ENCODE measurements around the gene NEDD4L.
A peak's percentile ranks its signal among the peaks of the same experiment; 100 is the strongest.

NEDD4L gene

DNA sequence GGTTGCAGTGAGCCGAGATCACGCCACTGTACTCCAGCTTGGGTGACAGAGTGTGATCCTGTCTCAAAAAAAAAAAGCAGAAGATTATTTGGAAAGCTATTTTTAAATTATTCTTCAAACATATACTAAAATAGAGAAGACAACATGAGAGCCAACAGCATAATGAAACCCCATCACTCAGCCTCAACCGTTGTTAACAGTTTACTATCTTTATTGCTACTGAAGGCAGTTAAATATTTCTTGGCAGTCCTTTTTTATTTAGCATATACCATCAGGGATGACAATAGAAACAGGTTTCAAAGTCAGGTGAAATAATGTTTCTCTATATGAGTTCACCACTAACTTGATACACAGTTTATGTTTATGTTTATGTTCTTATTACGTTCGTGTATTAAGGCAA, 157.2 kb downstream of the NEDD4L start:
- TF ChIP-seq, protein P1, sequence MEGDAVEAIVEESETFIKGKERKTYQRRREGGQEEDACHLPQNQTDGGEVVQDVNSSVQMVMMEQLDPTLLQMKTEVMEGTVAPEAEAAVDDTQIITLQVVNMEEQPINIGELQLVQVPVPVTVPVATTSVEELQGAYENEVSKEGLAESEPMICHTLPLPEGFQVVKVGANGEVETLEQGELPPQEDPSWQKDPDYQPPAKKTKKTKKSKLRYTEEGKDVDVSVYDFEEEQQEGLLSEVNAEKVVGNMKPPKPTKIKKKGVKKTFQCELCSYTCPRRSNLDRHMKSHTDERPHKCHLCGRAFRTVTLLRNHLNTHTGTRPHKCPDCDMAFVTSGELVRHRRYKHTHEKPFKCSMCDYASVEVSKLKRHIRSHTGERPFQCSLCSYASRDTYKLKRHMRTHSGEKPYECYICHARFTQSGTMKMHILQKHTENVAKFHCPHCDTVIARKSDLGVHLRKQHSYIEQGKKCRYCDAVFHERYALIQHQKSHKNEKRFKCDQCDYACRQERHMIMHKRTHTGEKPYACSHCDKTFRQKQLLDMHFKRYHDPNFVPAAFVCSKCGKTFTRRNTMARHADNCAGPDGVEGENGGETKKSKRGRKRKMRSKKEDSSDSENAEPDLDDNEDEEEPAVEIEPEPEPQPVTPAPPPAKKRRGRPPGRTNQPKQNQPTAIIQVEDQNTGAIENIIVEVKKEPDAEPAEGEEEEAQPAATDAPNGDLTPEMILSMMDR (IDR thresholded peaks at IDR 0.05; ENCODE audit: low read depth, low read length, missing control alignments): no peak
- no peaks in the 10 kb centered on the region for H3K36me3 ChIP-seq (replicated peaks)
- H3K27ac ChIP-seq: no peak overlapping the region
- no peak for DNase-seq
- in situ Hi-C loops (cut with HindIII; ENCODE audit: low pct_ligation_motif_present, low sequenced_read_pairs): no loop called here
- no peak overlapping the region for H3K4me3 ChIP-seq (ENCODE audit: low read depth, low read length)
- H3K27me3 ChIP-seq (replicated peaks): no peaks in the 10 kb centered on the region

DNA sequence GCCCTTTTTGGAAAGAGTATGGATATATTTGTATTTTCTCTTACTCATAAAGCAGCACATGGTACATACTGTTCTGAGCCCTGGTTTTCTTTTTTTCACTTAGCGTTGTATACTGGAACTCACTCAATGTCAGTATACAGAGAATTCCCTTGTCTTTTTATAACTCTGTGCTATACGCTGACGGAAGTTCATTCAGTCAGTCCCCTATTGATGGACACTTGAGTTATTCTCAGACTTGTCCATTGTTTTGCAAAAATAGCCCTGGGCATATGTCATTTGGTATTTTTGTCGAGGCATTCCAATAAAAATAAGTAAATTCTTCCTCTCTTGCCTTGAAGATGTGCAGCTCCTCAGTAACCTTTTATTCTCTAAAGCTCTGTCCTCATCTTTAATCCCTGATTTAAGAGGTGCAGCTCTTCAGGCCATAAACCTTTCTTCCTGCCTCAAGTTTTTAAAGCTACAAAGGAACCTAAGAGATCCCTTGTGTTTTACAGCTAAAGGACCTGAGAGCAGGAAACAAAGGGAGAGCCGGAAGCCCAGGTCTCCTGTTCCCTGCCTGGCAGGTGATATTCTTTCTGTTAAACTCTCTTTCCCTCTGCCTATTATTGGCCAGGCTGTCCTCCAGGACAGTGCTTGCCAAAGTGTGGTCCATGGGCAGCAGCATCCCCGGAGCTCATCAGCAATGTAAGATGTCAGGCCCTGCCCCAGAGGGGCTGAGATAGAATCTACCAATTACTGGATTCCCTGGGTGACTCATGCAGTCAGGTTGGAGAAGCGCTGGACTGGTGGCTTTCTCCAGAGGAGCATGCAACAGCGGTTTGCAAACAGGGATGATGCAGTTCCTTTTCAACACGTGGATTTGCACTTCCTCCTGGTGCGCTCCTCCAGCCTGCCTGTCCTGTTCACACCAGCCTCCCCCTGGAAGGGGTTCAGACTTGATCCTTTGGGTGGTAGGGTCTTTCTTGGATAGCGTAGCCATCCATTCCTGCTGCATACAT, 158.0 kb downstream of the NEDD4L start:
- H3K4me3 ChIP-seq (ENCODE audit: low read depth, low read length): no peak overlapping the region
- peak; percentile 43 for DNase-seq
- TF ChIP-seq, protein P1 (IDR thresholded peaks at IDR 0.05; ENCODE audit: low read depth, low read length, missing control alignments): no peak
- H3K36me3 ChIP-seq (replicated peaks): no peaks in the 10 kb centered on the region
- in situ Hi-C loops (cut with HindIII; ENCODE audit: low pct_ligation_motif_present, low sequenced_read_pairs): no loop called here
- no peaks in the 10 kb centered on the region for H3K27me3 ChIP-seq (replicated peaks)
- H3K27ac ChIP-seq: no peak overlapping the region

DNA sequence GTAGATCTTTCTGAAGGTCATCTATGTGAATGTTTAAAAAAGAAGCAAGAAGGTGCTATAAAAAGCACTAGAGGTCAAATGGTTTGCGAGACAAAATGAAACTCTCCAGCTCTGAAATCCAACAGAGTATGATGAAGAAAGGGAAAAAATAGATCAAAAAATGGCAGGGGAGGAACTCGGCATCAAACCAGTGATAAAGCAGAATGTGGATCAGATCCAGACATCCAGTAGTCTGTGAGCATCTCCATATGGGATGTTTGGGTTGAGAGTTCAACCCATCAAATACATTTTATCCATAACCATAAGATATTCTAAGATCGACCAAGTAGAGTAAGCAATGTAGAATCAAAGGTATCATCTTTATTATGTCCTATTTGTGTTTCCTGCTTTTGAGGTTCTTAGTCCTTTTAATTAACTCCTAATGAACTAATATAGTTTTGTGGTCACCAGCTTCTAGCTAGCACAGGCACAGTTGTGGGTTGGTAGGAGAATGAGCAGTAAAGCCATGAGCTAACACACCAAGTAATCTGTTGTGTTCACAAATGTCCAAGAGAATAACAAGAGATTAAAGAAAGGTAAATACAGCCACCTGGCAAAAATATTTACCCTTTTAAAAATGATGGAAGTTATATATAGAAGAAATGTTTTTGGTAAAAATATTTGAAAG, 160.9 kb downstream of the NEDD4L start:
- DNase-seq: no peak
- Histone ChIP-seq H3K27ac (no peak overlapping the region), H3K4me3 (ENCODE audit: low read depth, low read length) (no peak overlapping the region), H3K27me3 (replicated peaks) (no peaks in the 10 kb centered on the region), H3K36me3 (replicated peaks) (no peaks in the 10 kb centered on the region)
- TF ChIP-seq, protein P1 (IDR thresholded peaks at IDR 0.05; ENCODE audit: low read depth, low read length, missing control alignments): no peak
- in situ Hi-C loops (cut with HindIII; ENCODE audit: low pct_ligation_motif_present, low sequenced_read_pairs): no loop called here

DNA sequence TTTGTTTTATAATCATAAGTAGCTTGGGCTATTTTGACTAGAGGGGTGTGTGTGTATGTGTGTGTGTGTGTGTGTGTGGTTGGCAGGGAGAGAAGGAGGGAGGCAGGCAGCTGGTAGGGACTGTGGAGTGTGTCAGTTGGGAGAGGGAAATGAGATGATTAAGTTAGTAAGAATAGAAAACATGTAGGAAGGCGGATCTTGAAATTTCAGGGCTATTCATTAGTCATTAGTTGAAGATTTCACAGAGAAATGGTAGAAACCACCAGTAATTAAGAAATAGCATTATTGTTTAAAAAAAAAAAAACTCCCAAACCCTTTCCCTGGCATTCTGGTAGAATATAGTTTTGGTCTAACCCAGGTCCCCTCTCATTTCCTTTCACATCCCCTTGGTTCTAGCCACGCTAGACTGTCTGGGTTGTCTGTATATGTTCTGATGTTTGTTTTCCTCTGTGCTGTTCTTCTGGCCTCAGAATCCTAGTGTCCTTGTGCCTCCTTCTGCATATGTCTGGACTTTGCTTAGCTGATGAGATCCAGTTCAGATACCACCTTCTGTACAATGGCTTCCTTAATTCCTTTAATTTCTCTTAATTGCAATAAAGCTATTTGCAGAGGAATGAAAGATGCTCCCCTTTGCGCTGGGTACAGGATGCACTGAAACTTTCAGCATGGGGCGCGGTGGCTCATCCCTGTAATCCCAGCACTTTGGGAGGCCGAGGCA, 161.6 kb downstream of the NEDD4L start:
- no peaks in the 10 kb centered on the region for H3K27me3 ChIP-seq (replicated peaks)
- TF ChIP-seq, protein P1 (IDR thresholded peaks at IDR 0.05; ENCODE audit: low read depth, low read length, missing control alignments): no peak
- peak; percentile 51 for DNase-seq
- in situ Hi-C loops (cut with HindIII; ENCODE audit: low pct_ligation_motif_present, low sequenced_read_pairs): no loop called here
- no peaks in the 10 kb centered on the region for H3K36me3 ChIP-seq (replicated peaks)
- no peak overlapping the region for H3K4me3 ChIP-seq (ENCODE audit: low read depth, low read length)
- H3K27ac ChIP-seq: no peak overlapping the region

DNA sequence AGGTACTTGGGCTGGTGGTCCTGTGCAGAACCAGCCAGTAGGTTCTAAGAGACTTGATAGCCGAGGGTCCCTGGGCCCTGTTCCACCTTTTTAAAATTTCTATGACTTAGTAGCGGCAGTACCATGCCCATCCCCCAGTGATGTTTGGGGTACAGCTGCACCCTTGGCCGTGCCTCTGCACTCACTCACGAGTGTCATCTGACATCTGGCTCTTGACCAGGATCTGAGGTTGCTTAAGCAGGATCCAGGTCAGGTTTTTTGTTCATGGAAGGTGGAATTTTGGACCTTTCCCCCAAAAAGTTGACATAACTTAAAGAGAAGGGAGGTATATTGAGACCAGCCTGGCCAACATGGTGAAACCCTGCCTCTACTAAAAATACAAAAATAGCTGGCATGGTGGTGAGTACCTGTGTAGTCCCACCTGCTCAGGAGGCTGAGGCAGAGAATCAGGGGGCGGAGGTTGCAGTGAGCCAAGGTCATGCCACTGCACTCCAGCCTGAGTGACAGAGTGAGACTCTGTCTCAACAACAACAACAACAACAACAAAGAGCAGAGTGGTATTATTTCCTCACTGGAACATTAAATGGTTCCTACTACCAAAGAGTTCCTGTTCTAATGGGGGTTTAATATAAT, 163.6 kb downstream of the NEDD4L start:
- H3K36me3 ChIP-seq (replicated peaks): no peaks in the 10 kb centered on the region
- no peak overlapping the region for H3K4me3 ChIP-seq (ENCODE audit: low read depth, low read length)
- in situ Hi-C loops (cut with HindIII; ENCODE audit: low pct_ligation_motif_present, low sequenced_read_pairs): no loop called here
- no peak overlapping the region for H3K27ac ChIP-seq
- DNase-seq: no peak
- no peaks in the 10 kb centered on the region for H3K27me3 ChIP-seq (replicated peaks)
- TF ChIP-seq, protein P1 (IDR thresholded peaks at IDR 0.05; ENCODE audit: low read depth, low read length, missing control alignments): no peak

All from brain microvascular endothelial cell (primary cell).